Fibroblast of lung (primary cell): ENCODE results near the gene GPRIN3.

Source experiments
- EZH2 ChIP-seq: IDR thresholded peaks from 2 replicates; pipeline ENCODE4 v1.5.1; 2012; ENCODE audit warnings: low read length, control low read depth, mild to moderate bottlenecking; ENCODE audit errors: missing control alignments
- TF ChIP-seq, protein P1 (sequence below), 2 donors: IDR thresholded peaks in 1 of 2; conservative IDR thresholded peaks in 1 of 2; 1 replicate in 1 of 2; 2 replicates in 1 of 2; pipeline ENCODE4 v1.5.1; 2011 to 2012; ENCODE audit warnings: low read length in 2 of 2, control low read depth in 1 of 2, inconsistent platforms in 1 of 2, low read depth in 1 of 2, mild to moderate bottlenecking in 1 of 2

DNA sequence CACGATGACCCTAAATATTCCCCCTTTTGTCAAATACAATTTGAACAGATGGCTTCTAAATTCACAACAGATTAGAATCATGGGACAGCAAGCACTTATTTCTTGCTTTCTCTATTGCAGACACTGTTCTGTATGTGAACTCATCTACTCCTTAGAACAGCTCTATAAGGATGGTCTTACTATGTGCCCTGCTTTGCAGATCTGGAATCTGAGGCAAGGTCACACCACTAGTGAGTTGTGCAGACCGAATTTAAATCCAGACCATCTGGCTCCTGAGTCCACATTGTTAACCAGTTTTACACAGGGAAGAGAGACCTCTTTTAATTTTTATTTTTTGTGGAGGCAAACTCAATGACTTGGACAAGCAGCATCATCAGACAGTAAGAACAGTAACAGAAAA lies 50.2 kb downstream of the GPRIN3 start:
- TF ChIP-seq, protein P1, sequence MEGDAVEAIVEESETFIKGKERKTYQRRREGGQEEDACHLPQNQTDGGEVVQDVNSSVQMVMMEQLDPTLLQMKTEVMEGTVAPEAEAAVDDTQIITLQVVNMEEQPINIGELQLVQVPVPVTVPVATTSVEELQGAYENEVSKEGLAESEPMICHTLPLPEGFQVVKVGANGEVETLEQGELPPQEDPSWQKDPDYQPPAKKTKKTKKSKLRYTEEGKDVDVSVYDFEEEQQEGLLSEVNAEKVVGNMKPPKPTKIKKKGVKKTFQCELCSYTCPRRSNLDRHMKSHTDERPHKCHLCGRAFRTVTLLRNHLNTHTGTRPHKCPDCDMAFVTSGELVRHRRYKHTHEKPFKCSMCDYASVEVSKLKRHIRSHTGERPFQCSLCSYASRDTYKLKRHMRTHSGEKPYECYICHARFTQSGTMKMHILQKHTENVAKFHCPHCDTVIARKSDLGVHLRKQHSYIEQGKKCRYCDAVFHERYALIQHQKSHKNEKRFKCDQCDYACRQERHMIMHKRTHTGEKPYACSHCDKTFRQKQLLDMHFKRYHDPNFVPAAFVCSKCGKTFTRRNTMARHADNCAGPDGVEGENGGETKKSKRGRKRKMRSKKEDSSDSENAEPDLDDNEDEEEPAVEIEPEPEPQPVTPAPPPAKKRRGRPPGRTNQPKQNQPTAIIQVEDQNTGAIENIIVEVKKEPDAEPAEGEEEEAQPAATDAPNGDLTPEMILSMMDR (conservative IDR thresholded peaks at IDR 0.05 in 1 of 2, IDR thresholded peaks at IDR 0.05 in 1 of 2; ENCODE audit: low read depth in 1 of 2, low read length in 2 of 2), result no peak
- TF ChIP-seq EZH2, result no peak
